HFF-Myc (cell line): ENCODE data around the gene SORCS2.

Experiments
- DNase-seq: peaks from one replicate; pipeline ENCODE4 v3.0.0-alpha.2; 2011; ENCODE audit warnings: low read depth; ENCODE audit errors: extremely low read depth
- H3K4me3 ChIP-seq: replicated peaks from 2 replicates; pipeline ENCODE4 v1.5.1; 2011; ENCODE audit warnings: low read depth, mild to moderate bottlenecking, control low read depth, low read length
- TF ChIP-seq, protein P1 (sequence below): IDR thresholded peaks from 2 replicates; pipeline ENCODE4 v1.5.1; 2012; ENCODE audit warnings: mild to moderate bottlenecking, low read depth, low read length, control low read depth; ENCODE audit errors: missing control alignments

Gene SORCS2

DNA sequence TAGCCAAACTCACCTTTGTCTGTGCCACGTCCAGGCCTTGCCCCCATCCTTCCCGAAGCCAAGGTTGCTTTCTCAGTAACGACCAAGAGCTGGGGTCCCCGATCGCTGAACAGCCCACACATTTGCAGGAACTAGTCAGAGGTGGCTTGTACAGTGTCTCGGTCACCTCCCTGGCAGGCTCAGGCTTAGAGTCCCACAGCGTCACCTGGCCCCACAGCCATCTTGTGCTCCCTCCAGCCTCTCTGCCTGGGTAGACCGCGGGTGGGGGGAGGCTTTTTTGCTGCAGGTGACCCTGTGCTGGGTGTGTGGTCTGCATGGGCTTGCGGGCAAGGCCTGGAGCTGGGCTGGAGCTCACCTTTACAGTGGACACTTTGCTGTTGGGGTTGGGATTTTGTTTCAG is 182.2 kb downstream of the SORCS2 start:
- TF ChIP-seq, protein P1, sequence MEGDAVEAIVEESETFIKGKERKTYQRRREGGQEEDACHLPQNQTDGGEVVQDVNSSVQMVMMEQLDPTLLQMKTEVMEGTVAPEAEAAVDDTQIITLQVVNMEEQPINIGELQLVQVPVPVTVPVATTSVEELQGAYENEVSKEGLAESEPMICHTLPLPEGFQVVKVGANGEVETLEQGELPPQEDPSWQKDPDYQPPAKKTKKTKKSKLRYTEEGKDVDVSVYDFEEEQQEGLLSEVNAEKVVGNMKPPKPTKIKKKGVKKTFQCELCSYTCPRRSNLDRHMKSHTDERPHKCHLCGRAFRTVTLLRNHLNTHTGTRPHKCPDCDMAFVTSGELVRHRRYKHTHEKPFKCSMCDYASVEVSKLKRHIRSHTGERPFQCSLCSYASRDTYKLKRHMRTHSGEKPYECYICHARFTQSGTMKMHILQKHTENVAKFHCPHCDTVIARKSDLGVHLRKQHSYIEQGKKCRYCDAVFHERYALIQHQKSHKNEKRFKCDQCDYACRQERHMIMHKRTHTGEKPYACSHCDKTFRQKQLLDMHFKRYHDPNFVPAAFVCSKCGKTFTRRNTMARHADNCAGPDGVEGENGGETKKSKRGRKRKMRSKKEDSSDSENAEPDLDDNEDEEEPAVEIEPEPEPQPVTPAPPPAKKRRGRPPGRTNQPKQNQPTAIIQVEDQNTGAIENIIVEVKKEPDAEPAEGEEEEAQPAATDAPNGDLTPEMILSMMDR = no peak
- no peak for DNase-seq
- H3K4me3 ChIP-seq = no peak overlapping the region

DNA sequence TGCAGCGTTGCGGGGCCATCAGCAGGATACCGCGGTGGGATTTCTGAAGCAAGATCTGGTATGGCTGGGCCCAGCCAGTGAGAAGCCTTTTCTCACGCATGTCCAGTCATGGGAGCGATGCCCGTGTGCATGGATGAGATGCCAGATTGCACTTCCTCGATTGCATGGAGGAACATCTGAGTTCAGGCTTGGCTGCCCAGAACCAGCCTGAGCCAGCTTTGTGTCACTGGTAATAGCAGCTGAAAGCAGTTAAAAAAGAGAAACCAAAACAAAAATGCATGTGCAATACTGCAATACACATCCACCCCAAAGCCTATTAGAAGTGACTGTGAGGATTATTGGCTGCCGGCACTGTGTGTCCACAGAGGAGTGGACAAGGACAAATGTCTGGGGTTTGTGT is 183.1 kb downstream of the SORCS2 start:
- no peak overlapping the region for H3K4me3 ChIP-seq
- DNase-seq = peak; percentile 24
- TF ChIP-seq, protein P1 = no peak

DNA sequence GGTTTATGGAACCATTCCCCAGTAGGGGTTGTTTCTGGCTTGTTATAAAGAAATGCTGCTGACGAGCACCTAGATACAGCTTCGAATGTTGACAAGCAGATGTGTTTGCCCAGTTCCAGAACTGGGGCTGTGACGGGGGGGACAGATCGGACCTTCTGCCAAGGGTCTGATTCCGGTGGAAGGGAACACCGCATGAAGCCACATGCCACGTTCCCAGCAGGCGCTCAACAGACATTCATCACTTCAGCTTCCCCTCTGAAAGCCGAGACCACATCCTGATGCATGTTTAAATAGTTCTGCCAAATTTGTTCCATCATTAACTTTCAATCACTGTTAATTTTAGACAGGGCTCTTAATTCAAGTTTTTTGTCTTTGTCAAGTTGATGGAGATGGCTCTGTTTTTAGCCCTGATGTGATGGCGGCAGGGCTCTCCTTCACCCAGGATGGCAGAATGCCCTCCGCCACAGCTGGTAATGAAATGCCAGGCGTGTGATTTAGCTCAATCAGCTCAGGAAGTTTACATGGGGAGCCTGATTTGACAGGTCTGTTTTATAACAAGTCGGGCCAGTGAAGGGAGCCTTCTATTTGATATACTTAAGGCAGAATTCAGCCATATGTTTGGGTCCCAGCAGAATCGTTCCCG is 185.0 kb downstream of the SORCS2 start:
- no peak for DNase-seq
- TF ChIP-seq, protein P1 = no peak
- no peak overlapping the region for H3K4me3 ChIP-seq

DNA sequence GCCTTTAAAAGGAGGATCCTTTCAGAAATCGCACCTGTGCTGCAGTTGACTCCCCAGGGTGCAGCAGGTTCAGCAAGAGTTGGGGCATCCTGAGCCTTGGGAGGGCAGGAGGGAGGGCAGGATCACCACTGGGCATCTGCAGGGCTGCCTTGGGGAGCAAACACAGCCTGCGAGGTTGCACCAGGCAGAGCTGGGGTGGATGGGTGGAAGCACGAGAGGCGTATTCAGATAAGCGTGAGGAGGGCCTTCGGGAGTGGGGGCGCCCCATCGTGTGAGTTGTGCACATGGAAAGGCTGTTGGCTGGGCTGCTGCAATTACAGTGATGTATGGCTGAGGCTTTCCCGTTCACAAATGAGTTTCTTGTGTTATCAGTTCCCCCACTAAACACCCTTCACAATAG is 186.8 kb downstream of the SORCS2 start:
- no peak overlapping the region for H3K4me3 ChIP-seq
- TF ChIP-seq, protein P1 = no peak
- DNase-seq = no peak

DNA sequence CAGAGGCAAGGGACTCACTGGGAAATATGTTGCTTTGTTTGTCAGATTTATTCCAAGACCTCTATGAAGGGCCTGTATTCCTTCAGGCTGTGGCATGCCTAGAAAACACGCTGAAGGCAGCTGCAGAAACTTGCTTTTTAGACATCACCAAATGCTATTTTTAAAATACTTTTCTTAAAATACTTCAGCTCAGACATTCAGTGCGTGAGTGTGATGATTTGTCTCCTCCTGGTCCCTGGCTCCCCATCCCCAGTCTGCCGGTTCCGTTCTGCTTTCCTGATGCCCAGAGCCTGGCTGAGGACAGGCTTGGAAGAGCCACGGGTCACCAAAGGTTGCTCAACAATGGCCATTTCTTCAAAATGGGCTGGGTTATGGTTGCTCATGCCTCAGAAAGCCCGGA is 187.4 kb downstream of the SORCS2 start:
- DNase-seq = no peak
- H3K4me3 ChIP-seq = no peak overlapping the region
- TF ChIP-seq, protein P1 = no peak

DNA sequence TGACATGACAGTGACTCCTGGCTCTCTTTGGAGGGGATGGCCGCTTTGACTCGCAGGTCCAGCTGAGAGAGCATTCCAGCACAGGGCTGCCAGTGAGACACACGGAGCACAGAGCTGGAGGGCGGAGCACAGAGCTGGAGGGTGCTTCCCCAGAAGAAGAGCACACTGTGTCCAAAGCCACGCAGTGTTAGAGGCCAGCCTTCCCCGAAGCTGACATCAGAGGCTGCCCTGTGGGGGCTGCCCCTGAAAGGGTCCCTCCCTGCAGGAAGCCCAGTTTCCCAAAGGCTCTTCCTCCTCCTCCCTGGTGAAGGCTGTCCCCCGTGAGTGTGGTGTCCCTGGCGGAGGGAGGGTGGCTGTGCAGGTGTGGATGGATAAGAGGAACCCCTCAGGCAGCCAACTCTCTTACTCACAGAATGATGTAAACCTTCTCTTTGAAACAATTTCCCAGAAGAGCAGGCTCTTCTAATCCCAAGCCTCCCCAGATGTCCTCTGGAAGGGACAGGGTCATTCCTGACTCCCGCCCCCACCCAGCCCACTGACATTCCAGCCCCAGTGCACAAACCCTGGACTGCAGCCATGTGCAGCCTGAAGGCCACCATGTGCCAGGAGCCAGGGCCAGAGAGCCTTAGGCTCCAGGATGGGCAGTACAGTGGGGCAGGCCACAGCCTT is 189.0 kb downstream of the SORCS2 start:
- TF ChIP-seq, protein P1 = no peak
- DNase-seq = no peak
- no peak overlapping the region for H3K4me3 ChIP-seq
